OCI-LY3 (cell line): Measurements from ENCODE around the gene GMPR.

Experiments
- H2AFZ ChIP-seq: fragments of 200-600, 300-600 bp; shearing (Covaris generic); 2 replicates; pipeline ENCODE4 v1.6.0; 2014; ENCODE audit warnings: antibody characterized with exemption, low read depth, low read length
- H3K27ac ChIP-seq: fragments of 200-600, 300-600 bp; sonication (generic); 2 replicates; pipeline ENCODE4 v1.5.1; 2014; ENCODE audit warnings: mild to moderate bottlenecking, low read length, moderate library complexity, mixed read lengths
- H3K27me3 ChIP-seq: fragments of 200-600, 300-600 bp; sonication (generic); 2 replicates; pipeline ENCODE4 v1.6.1; 2014; ENCODE audit warnings: low read depth, low read length, mixed read lengths
- H3K36me3 ChIP-seq: fragments of 200-600, 300-600 bp; sonication (generic); replicated peaks from 2 replicates; pipeline ENCODE3; 2014; ENCODE audit warnings: low read depth, low read length, mixed read lengths
- H3K4me1 ChIP-seq: fragments of 300-600, 200-600 bp; sonication (generic); 2 replicates; pipeline ENCODE4 v1.6.1; 2014; ENCODE audit warnings: low read length, mixed read lengths
- H3K4me2 ChIP-seq: fragments of 200-600, 300-600 bp; sonication (generic); 2 replicates; pipeline ENCODE4 v1.6.1; 2014; ENCODE audit warnings: low read length, mixed read lengths
- H3K4me3 ChIP-seq: fragments of 300-600, 200-600 bp; sonication (generic); 2 replicates; pipeline ENCODE4 v1.5.1; 2014; ENCODE audit warnings: antibody characterized with exemption, mild to moderate bottlenecking, low read length, moderate library complexity
- H3K79me2 ChIP-seq: fragments of 300-600, 200-600 bp; shearing (Covaris generic); 2 replicates; pipeline ENCODE4 v1.6.1; 2014; ENCODE audit warnings: mild to moderate bottlenecking, low read length, mixed read lengths
- H3K9ac ChIP-seq: fragments of 300-600, 200-600 bp; shearing (Covaris generic); 2 replicates; pipeline ENCODE4 v1.6.0; 2014; ENCODE audit warnings: mild to moderate bottlenecking, low read length, moderate library complexity
- H3K9me3 ChIP-seq: fragments of 200-600, 300-600 bp; shearing (Covaris generic); 2 replicates; pipeline ENCODE4 v1.6.1; 2014; ENCODE audit warnings: low read length, mixed read lengths; ENCODE audit not compliant: insufficient read depth
- H4K20me1 ChIP-seq: fragments of 200-600, 300-600 bp; sonication (generic); 2 replicates; pipeline ENCODE4 v1.6.1; 2016; ENCODE audit warnings: low read length, mixed read lengths; ENCODE audit not compliant: insufficient read depth
- CTCF ChIP-seq: fragments of 200-600, 300-600 bp; sonication (generic); IDR thresholded peaks from 2 replicates; pipeline ENCODE4 v1.5.1; 2014; ENCODE audit warnings: antibody characterized with exemption, low read length, low read depth
- EZH2phosphoT487 ChIP-seq: fragments of 200-600 bp; shearing (Covaris generic); IDR thresholded peaks from 2 replicates; pipeline ENCODE4 v1.6.1; 2018; ENCODE audit warnings: antibody characterized with exemption, mixed run types, low read depth

GMPR gene

GRCh38 chr6:16295471-16295870 lies 57.1 kb downstream of the GMPR start:
- Histone ChIP-seq H3K79me2 (no peaks in the 10 kb centered on the region), H4K20me1 (no peaks in the 10 kb centered on the region)

GRCh38 chr6:16296061-16296670 lies 57.8 kb downstream of the GMPR start:
- no peak for TF ChIP-seq CTCF
- H3K27ac ChIP-seq, result no peak overlapping the region
- no peak overlapping the region for H3K4me3 ChIP-seq
- no peaks in the 10 kb centered on the region for H4K20me1 ChIP-seq
- peaks cover 26% of the 10 kb centered on the region for H3K27me3 ChIP-seq
- H3K79me2 ChIP-seq, result no peaks in the 10 kb centered on the region
- no peak overlapping the region for H3K9ac ChIP-seq
- no peak overlapping the region for H3K4me2 ChIP-seq
- H3K4me1 ChIP-seq, result no peaks in the 10 kb centered on the region
- no peak overlapping the region for H2AFZ ChIP-seq
- H3K36me3 ChIP-seq, result no peaks in the 10 kb centered on the region
- H3K9me3 ChIP-seq, result no peaks in the 10 kb centered on the region

More at GRCh38 chr6:16295471-16295870, 57.1 kb downstream of the GMPR start:
- TF ChIP-seq EZH2phosphoT487 (no peak), CTCF (no peak)
- no peak overlapping the region for H2AFZ ChIP-seq
- no peak overlapping the region for H3K9ac ChIP-seq
- no peaks in the 10 kb centered on the region for H3K4me1 ChIP-seq
- H3K4me3 ChIP-seq, result no peak overlapping the region
- no peaks in the 10 kb centered on the region for H3K9me3 ChIP-seq
- H3K36me3 ChIP-seq, result no peaks in the 10 kb centered on the region
- H3K27me3 ChIP-seq, result peaks cover 20% of the 10 kb centered on the region
- H3K4me2 ChIP-seq, result no peak overlapping the region
- H3K27ac ChIP-seq, result no peak overlapping the region

GRCh38 chr6:16299861-16300260 lies 61.5 kb downstream of the GMPR start:
- Histone ChIP-seq H3K4me2 (no peak overlapping the region), H3K4me1 (peaks cover 2% of the 10 kb centered on the region), H3K27me3 (peaks cover 44% of the 10 kb centered on the region), H3K9me3 (no peaks in the 10 kb centered on the region), H3K4me3 (no peak overlapping the region), H4K20me1 (no peaks in the 10 kb centered on the region), H3K27ac (no peak overlapping the region), H3K36me3 (no peaks in the 10 kb centered on the region), H2AFZ (no peak overlapping the region), H3K9ac (no peak overlapping the region), H3K79me2 (no peaks in the 10 kb centered on the region)
- TF ChIP-seq EZH2phosphoT487 (no peak), CTCF (no peak)

GRCh38 chr6:16301511-16301910 lies 63.1 kb downstream of the GMPR start:
- no peaks in the 10 kb centered on the region for H3K79me2 ChIP-seq
- H2AFZ ChIP-seq, result no peak overlapping the region
- H3K27ac ChIP-seq, result no peak overlapping the region
- no peaks in the 10 kb centered on the region for H3K36me3 ChIP-seq
- H3K4me1 ChIP-seq, result peaks cover 17% of the 10 kb centered on the region
- H3K27me3 ChIP-seq, result peaks cover 52% of the 10 kb centered on the region
- H3K9ac ChIP-seq, result no peak overlapping the region
- TF ChIP-seq EZH2phosphoT487 (no peak), CTCF (no peak)
- H3K9me3 ChIP-seq, result no peaks in the 10 kb centered on the region
- no peak overlapping the region for H3K4me2 ChIP-seq
- H3K4me3 ChIP-seq, result no peak overlapping the region
- no peaks in the 10 kb centered on the region for H4K20me1 ChIP-seq
